LNCaP clone FGC (cell line): Measurements from ENCODE around the gene RPL37A.

Experiments
- DNase-seq: peaks from one replicate; pipeline ENCODE4 v3.0.0-alpha.2; 2011; ENCODE audit warnings: low read depth
- H3K4me3 ChIP-seq: 2 replicates; pipeline ENCODE4 v1.5.1; 2011; ENCODE audit warnings: mild to moderate bottlenecking, low read depth, low read length, control low read depth
- CTCF ChIP-seq: IDR thresholded peaks from 2 replicates; pipeline ENCODE4 v1.5.1; 2012; ENCODE audit warnings: mild to moderate bottlenecking; ENCODE audit not compliant: control insufficient read depth, insufficient read depth; ENCODE audit errors: extremely low read depth

RPL37A gene

GRCh38 chr2:216477283-216478035 lies 21.2 kb upstream of the RPL37A start:
- DNase-seq, result no peak
- TF ChIP-seq CTCF, result no peak
- H3K4me3 ChIP-seq, result no peak overlapping the region

GRCh38 chr2:216478151-216478550 lies 20.5 kb upstream of the RPL37A start:
- TF ChIP-seq CTCF, result no peak
- no peak overlapping the region for H3K4me3 ChIP-seq
- DNase-seq, result no peak

DNA sequence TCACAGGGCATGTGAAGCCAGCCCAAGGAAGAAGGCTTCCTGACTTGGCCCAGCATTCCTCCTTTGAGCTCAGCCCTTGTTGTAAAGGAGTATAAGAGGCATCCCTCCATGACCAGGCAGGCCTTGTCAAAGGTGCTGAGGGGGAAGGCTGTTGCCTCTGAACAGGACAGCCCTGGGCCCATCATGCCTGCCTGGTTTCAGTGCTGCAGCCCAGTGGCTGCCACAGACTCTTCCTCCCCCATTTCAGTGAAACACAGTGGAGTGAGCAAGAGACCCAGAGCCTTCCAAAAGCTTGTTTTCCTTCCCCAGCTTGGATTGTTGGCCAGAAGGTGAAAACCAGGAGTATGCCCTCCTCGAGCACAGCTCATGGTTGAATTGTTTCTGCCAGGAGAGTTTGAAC lies 19.9 kb upstream of the RPL37A start:
- no peak for TF ChIP-seq CTCF
- H3K4me3 ChIP-seq, result no peak overlapping the region
- DNase-seq, result no peak

DNA sequence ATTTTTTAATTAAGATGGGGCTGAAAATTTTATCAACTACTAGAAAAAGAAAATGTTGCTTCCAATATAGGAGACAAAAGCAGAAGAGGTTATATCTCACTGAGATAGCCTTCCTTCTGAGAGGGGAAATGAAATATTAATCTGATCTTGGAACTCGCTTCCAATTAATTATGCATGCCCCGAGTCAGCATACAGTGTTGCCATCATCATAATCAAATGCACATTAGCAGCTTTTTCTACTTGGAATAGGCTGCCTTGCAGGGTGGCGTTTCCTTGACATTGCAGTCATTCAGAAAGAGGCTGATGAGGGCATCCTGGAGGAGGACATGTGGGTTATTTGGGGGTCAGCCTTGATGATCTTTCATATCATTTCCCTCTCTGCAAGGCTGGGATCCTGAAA lies 18.4 kb upstream of the RPL37A start:
- DNase-seq, result no peak
- H3K4me3 ChIP-seq, result no peak overlapping the region
- TF ChIP-seq CTCF, result no peak

- TF ChIP-seq CTCF, result no peak
- DNase-seq, result no peak
- H3K4me3 ChIP-seq, result no peak overlapping the region
These were observed 16.0 kb upstream of the RPL37A start for GRCh38 chr2:216482640-216483039.

DNA sequence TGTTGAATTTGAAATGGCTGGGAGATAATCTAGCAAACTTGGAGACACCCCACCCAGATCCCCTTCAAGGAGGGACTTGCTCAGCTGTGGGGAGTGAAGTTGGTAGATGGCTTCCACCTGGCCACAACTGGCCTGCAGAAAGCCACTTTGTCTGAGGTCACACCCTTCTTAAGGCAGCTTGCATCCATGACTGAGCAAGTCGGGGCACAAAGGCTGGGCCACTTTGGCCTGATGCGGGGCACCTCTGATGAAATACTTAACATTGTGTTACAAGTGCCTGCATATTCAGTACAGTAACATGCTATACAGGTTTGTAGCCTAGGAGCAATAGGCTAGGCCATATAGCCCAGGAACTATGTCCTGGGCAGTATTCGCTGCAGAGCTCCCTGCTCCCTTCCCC lies 13.4 kb upstream of the RPL37A start:
- no peak overlapping the region for H3K4me3 ChIP-seq
- no peak for DNase-seq
- no peak for TF ChIP-seq CTCF

- DNase-seq, result no peak
- TF ChIP-seq CTCF, result no peak
- H3K4me3 ChIP-seq, result no peak overlapping the region
These were observed 12.9 kb upstream of the RPL37A start for GRCh38 chr2:216485745-216486144.
